IMR-90 (cell line): ENCODE measurements around the gene ATXN1. TPM values are rescaled to one million over a fixed set of nuclear protein-coding genes. Genes with fewer than 3 reads are reported as not detected.

ENCODE experiments used
- ATAC-seq: fragments of 200-7000 bp; cut with Tn5 transposase; 2 replicates; pipeline ENCODE4 v1.9.1; 2020; ENCODE audit warnings: low read depth, mild to moderate bottlenecking, moderate library complexity
- BruUV-seq: library from RNA; stranded (reverse); fragments of 400-500 nt; replicated peaks from 2 replicates; lab custom pipeline; 2021; lab: Mats Ljungman, UMichigan
- CTCF ChIA-PET: fragments of 300-600 bp; formaldehyde crosslinking; extraction: SDS; loops from one replicate; lab custom pipeline; 2021; ENCODE audit warnings: antibody characterized with exemption; lab: Yijun Ruan, JAX
- POLR2A ChIA-PET: fragments of 300-600 bp; sonication (Branson Sonifier 250); formaldehyde crosslinking; loops from one replicate; lab custom pipeline; 2022; ENCODE audit warnings: antibody characterized with exemption; ENCODE audit not compliant: unreplicated experiment; lab: Charles Lee
- DNase-seq: peaks from one replicate; pipeline ENCODE4 v3.0.0; 2013
- H2AFZ ChIP-seq: replicated peaks from 2 replicates; pipeline ENCODE3; 2013; ENCODE audit warnings: low read length, mild to moderate bottlenecking; ENCODE audit not compliant: poor library complexity
- H2AK5ac ChIP-seq: 2 replicates; pipeline ENCODE4 v1.6.1; 2013; ENCODE audit warnings: low read depth, low read length, inconsistent platforms
- H2AK9ac ChIP-seq: replicated peaks from 2 replicates; pipeline ENCODE3; 2013; ENCODE audit warnings: mild to moderate bottlenecking, low read depth, low read length, moderate library complexity; ENCODE audit not compliant: poor library complexity
- H2BK120ac ChIP-seq: 2 replicates; pipeline ENCODE4 v1.6.1; 2013; ENCODE audit warnings: low read depth, low read length, inconsistent platforms
- H2BK15ac ChIP-seq: 3 replicates; pipeline ENCODE4 v1.6.1; 2013; ENCODE audit warnings: low read depth, low read length, inconsistent platforms
- H2BK20ac ChIP-seq: 2 replicates; pipeline ENCODE4 v1.6.1; 2013; ENCODE audit warnings: low read depth, mild to moderate bottlenecking, inconsistent platforms, low read length, moderate library complexity
- H2BK5ac ChIP-seq: 2 replicates; pipeline ENCODE4 v1.6.1; 2013; ENCODE audit warnings: mild to moderate bottlenecking, low read depth, low read length, inconsistent platforms; ENCODE audit not compliant: poor library complexity, severe bottlenecking
- H3K14ac ChIP-seq: replicated peaks from 2 replicates; pipeline ENCODE4 v1.6.1; 2013; ENCODE audit warnings: low read depth, low read length, inconsistent platforms
- H3K18ac ChIP-seq: 2 replicates; pipeline ENCODE4 v1.6.1; 2013; ENCODE audit warnings: low read depth, low read length, control low read depth
- H3K23ac ChIP-seq: 2 replicates; pipeline ENCODE4 v1.6.1; 2013; ENCODE audit warnings: low read depth, low read length, inconsistent platforms
- H3K27ac ChIP-seq: 2 replicates; pipeline ENCODE4 v1.5.1; 2013; ENCODE audit warnings: mild to moderate bottlenecking, control low read depth, low read length; ENCODE audit not compliant: insufficient read depth
- H3K27me3 ChIP-seq: 2 replicates; pipeline ENCODE4 v1.6.1; 2013; ENCODE audit warnings: low read length; ENCODE audit not compliant: control insufficient read depth, insufficient read depth
- H3K36me3 ChIP-seq: 2 replicates; pipeline ENCODE4 v1.6.1; 2013; ENCODE audit warnings: low read length, mixed read lengths; ENCODE audit not compliant: control insufficient read depth, insufficient read depth
- H3K4ac ChIP-seq: 2 replicates; pipeline ENCODE4 v1.6.1; 2013; ENCODE audit warnings: low read depth, low read length, inconsistent platforms
- H3K4me1 ChIP-seq: 2 replicates; pipeline ENCODE4 v1.6.1; 2013; ENCODE audit warnings: low read length, mixed read lengths; ENCODE audit not compliant: control insufficient read depth, insufficient read depth
- H3K4me2 ChIP-seq: 2 replicates; pipeline ENCODE4 v1.6.1; 2013; ENCODE audit warnings: low read depth, mild to moderate bottlenecking, control low read depth, low read length, moderate library complexity
- H3K4me3 ChIP-seq: 2 replicates; pipeline ENCODE4 v1.5.1; 2013; ENCODE audit warnings: low read depth, mild to moderate bottlenecking, control low read depth, low read length, moderate library complexity; ENCODE audit not compliant: insufficient read depth
- H3K56ac ChIP-seq: 2 replicates; pipeline ENCODE4 v1.6.1; 2013; ENCODE audit warnings: low read length, inconsistent platforms; ENCODE audit not compliant: insufficient read depth; ENCODE audit errors: extremely low read depth
- H3K79me1 ChIP-seq, 2 experiments: 2 replicates each; pipeline ENCODE4 v1.6.1; 2013; ENCODE audit warnings: low read length in 2 of 2, inconsistent platforms in 1 of 2, low read depth in 1 of 2
- H3K9ac ChIP-seq: 2 replicates; pipeline ENCODE4 v1.6.1; 2013; ENCODE audit warnings: low read depth, low read length, control low read depth
- H3K9me1 ChIP-seq: 2 replicates; pipeline ENCODE4 v1.6.1; 2013; ENCODE audit warnings: low read length, inconsistent platforms; ENCODE audit not compliant: insufficient read depth
- H3K9me3 ChIP-seq: 2 replicates; pipeline ENCODE4 v1.6.1; 2013; ENCODE audit warnings: low read length; ENCODE audit not compliant: control insufficient read depth, insufficient read depth
- H4K20me1 ChIP-seq: 2 replicates; pipeline ENCODE4 v1.6.1; 2013; ENCODE audit warnings: low read length, inconsistent platforms; ENCODE audit not compliant: insufficient read depth
- H4K5ac ChIP-seq: 2 replicates; pipeline ENCODE4 v1.6.1; 2013; ENCODE audit warnings: mild to moderate bottlenecking, low read depth, low read length, control low read depth
- H4K8ac ChIP-seq, 2 experiments: 2 replicates each; pipeline ENCODE4 v1.6.1; 2013; ENCODE audit warnings: low read depth in 2 of 2, low read length in 2 of 2, control low read depth in 1 of 2, inconsistent platforms in 1 of 2
- H4K91ac ChIP-seq: 2 replicates; pipeline ENCODE4 v1.6.1; 2013; ENCODE audit warnings: low read depth, low read length, inconsistent platforms; ENCODE audit not compliant: insufficient read depth
- CTCF ChIP-seq: conservative IDR thresholded peaks from 2 replicates; pipeline ENCODE4 v1.5.1; 2012; ENCODE audit warnings: mild to moderate bottlenecking, low read depth, low read length, improper control_type of control experiment
- MAFK ChIP-seq: IDR thresholded peaks from 2 replicates; pipeline ENCODE4 v1.6.1; 2012; ENCODE audit warnings: low read depth, low read length, improper control_type of control experiment
- WGBS, 2 experiments: methylation state at CpG; one replicate each; pipeline versions ENCODE4 v1.1.5 to v1.1.7; 2013; ENCODE audit warnings: missing lambda C conversion rate in 2 of 2; ENCODE audit not compliant: insufficient read length in 1 of 2; ENCODE audit errors: extremely low coverage in 2 of 2; 5-methylcytosine and 5-hydroxymethylcytosine counted together
- dilution Hi-C: fragments of 300-500 bp; cut with HindIII; formaldehyde crosslinking; loops from one replicate; pipeline ENCODE4 v1.14.3; 2018; ENCODE audit warnings: low sequenced_read_pairs; ENCODE audit not compliant: unreplicated experiment
- in situ Hi-C: fragments of 300-500 bp; cut with MboI; formaldehyde crosslinking; loops from 3 replicates; pipeline ENCODE4 v1.14.3; 2019; ENCODE audit warnings: low sequenced_read_pairs, inconsistent platforms, mixed read lengths
- intact Hi-C: fragments of 100-400 bp; cut with micrococcal nuclease; formaldehyde crosslinking; loops from 2 replicates; pipeline ENCODE4 v1.10.0; 2022
- polyA plus RNA-seq, 3 experiments: library from polyadenylated mRNA; depleted of rRNA; stranded (reverse); fragments of >200 nt; gene quantifications; 2 replicates each; pipeline ENCODE4 v1.2.3, GENCODE V29; 2012; ENCODE audit warnings: low replicate concordance in 1 of 3
- total RNA-seq: library from RNA; depleted of rRNA; stranded (reverse); fragments of >200 nt; gene quantifications from 2 replicates; pipeline ENCODE4 v1.2.3, GENCODE V29; 2012

The ATXN1 gene
- total and polyA plus RNA-seq, 2 of the 4 experiments (the other 2 are of a cell fraction): 7.3 to 11.1 TPM

GRCh38 chr6:16743664-16744210, 17.5 kb downstream of the ATXN1 start:
- TF ChIP-seq MAFK (peak; percentile 83), CTCF (no peak)
- H3K4ac ChIP-seq: peak overlapping the region; percentile 7; the same call in 1 of the 2 replicates
- peaks cover 36 to 77% of the 10 kb centered on the region in 2 experiments for H3K79me1 ChIP-seq
- H2AFZ ChIP-seq: no peak overlapping the region
- H2AK9ac ChIP-seq: no peak overlapping the region
- CTCF ChIA-PET: no interaction called here
- 0 out of 2 replicates have a peak overlapping the region, but pooled peaks have one; percentile 24 for H2BK20ac ChIP-seq
- no peak overlapping the region for H4K8ac ChIP-seq
- intact Hi-C loops: no loop called here
- no TSS peak for BruUV-seq
- H2BK5ac ChIP-seq: no peak overlapping the region
- POLR2A ChIA-PET: no interaction called here
- H2AK5ac ChIP-seq: peak overlapping the region; percentile 59
- H3K14ac ChIP-seq: no peak overlapping the region
- H3K9me3 ChIP-seq: no peaks in the 10 kb centered on the region
- H3K56ac ChIP-seq: no peak overlapping the region
- H4K20me1 ChIP-seq: peaks cover 30% of the 10 kb centered on the region
- no peak overlapping the region for H2BK15ac ChIP-seq
- no peak overlapping the region for H3K9ac ChIP-seq
- dilution Hi-C loops: no loop called here
- H3K36me3 ChIP-seq: peaks cover 20% of the 10 kb centered on the region
- H3K4me1 ChIP-seq: peaks cover 27% of the 10 kb centered on the region
- no peak overlapping the region for H4K91ac ChIP-seq
- H3K18ac ChIP-seq: no peak overlapping the region
- H3K27ac ChIP-seq: no peak overlapping the region
- no peak overlapping the region for H3K4me2 ChIP-seq
- H3K4me3 ChIP-seq: no peak overlapping the region
- H3K9me1 ChIP-seq: peaks cover 32% of the 10 kb centered on the region
- H4K5ac ChIP-seq: no peak overlapping the region
- H3K27me3 ChIP-seq: no peaks in the 10 kb centered on the region
- ATAC-seq: no peak
- in situ Hi-C loops: no loop called here
- H2BK120ac ChIP-seq: peak overlapping the region; percentile 18; the same call in 1 of the 2 replicates
- 0 out of 2 replicates have a peak overlapping the region, but pooled peaks have one; percentile 9 for H3K23ac ChIP-seq
- no peak for DNase-seq
- WGBS, 2 experiments: 100% methylated on average over 5 of the region's 5 CpGs; no CpG with 5 or more reads in 1 of the 2 experiments
